ENCODE results near the gene BCL6B. TPM values are rescaled to one million over a fixed set of nuclear protein-coding genes. Genes with fewer than 3 reads are reported as not detected.

BCL6B gene
- total RNA-seq, 1 donor from 2014 or later = not detected

GRCh38 chr17:7035591-7036368 is 12.9 kb downstream of the BCL6B start, which contains the start of gene SLC16A13:
SLC16A13 (plus strand) TSS chr17:7036015; CDS start chr17:7036383, 368 bp downstream.
- no peak for FAIRE-seq

DNA sequence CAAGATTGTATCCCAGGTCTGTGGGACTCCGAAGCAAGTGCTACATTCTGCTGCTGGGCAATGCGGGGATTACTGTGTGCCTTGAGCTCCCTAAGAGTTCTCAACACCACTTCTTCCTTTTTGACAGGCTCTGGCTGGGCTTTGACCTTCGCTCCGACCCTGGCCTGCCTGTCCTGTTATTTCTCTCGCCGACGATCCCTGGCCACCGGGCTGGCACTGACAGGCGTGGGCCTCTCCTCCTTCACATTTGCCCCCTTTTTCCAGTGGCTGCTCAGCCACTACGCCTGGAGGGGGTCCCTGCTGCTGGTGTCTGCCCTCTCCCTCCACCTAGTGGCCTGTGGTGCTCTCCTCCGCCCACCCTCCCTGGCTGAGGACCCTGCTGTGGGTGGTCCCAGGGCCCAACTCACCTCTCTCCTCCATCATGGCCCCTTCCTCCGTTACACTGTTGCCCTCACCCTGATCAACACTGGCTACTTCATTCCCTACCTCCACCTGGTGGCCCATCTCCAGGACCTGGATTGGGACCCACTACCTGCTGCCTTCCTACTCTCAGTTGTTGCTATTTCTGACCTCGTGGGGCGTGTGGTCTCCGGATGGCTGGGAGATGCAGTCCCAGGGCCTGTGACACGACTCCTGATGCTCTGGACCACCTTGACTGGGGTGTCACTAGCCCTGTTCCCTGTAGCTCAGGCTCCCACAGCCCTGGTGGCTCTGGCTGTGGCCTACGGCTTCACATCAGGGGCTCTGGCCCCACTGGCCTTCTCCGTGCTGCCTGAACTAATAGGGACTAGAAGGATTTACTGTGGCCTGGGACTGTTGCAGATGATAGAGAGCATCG is 15.4 kb downstream of the BCL6B start:
- peaks cover 11% of the 10 kb centered on the region for H3K27me3 ChIP-seq (ENCODE audit: insufficient read depth, low read length)
- H3K9ac ChIP-seq (ENCODE audit: low read length) = no peak overlapping the region
- H3K9me3 Mint-ChIP-seq (ENCODE audit: unreplicated experiment) = no peaks in the 10 kb centered on the region
- H3K27ac Mint-ChIP-seq (ENCODE audit: unreplicated experiment) = no peak overlapping the region
- H3K79me2 ChIP-seq (ENCODE audit: insufficient read depth, low read length) = no peaks in the 10 kb centered on the region
- peaks cover 16% of the 10 kb centered on the region for H3K27me3 Mint-ChIP-seq (ENCODE audit: low read depth, unreplicated experiment)
- H3K27ac ChIP-seq (ENCODE audit: low read depth, low read length) = no peak overlapping the region
- DNase-seq (ENCODE audit: low read depth) (no peak), FAIRE-seq (no peak)
- TF ChIP-seq EZH2 (IDR thresholded peaks at IDR 0.05; ENCODE audit: insufficient read depth, low read length) = no peak
- no peak for TF ChIP-seq CTCF (IDR thresholded peaks at IDR 0.05; ENCODE audit: insufficient read depth, low read depth, low read length)
- peak overlapping the region; percentile 27 for H3K4me3 Mint-ChIP-seq (ENCODE audit: unreplicated experiment)
- no peak overlapping the region for H3K4me3 ChIP-seq (ENCODE audit: insufficient read depth, low read depth, low read length)
- peaks cover 5% of the 10 kb centered on the region for H3K36me3 Mint-ChIP-seq (ENCODE audit: low read depth, unreplicated experiment)
- H4K20me1 ChIP-seq (ENCODE audit: insufficient read depth, low read length) = no peaks in the 10 kb centered on the region
- no peak overlapping the region for H3K4me2 ChIP-seq (ENCODE audit: low read length)
- no peak overlapping the region for H2AFZ ChIP-seq (ENCODE audit: low read depth, low read length)
- H3K9me3 ChIP-seq (ENCODE audit: insufficient read depth, low read depth, low read length) = no peaks in the 10 kb centered on the region
- peaks cover 17% of the 10 kb centered on the region for H3K4me1 ChIP-seq (ENCODE audit: insufficient read depth, low read length)
- H3K36me3 ChIP-seq (ENCODE audit: insufficient read depth, low read length) = no peaks in the 10 kb centered on the region
- H3K4me1 Mint-ChIP-seq (ENCODE audit: low read depth, unreplicated experiment) = peaks cover 7% of the 10 kb centered on the region

More at GRCh38 chr17:7035591-7036368, 12.9 kb downstream of the BCL6B start, which contains the start of gene SLC16A13:
- Histone ChIP-seq H3K9me3 (ENCODE audit: insufficient read depth, low read depth, low read length) (no peaks in the 10 kb centered on the region), H3K4me2 (ENCODE audit: low read length) (peak within 1 kb of the TSS; percentile 93), H3K9ac (ENCODE audit: low read length) (peak within 1 kb of the TSS; percentile 80), H2AFZ (ENCODE audit: low read depth, low read length) (peak within 1 kb of the TSS; percentile 89), H4K20me1 (ENCODE audit: insufficient read depth, low read length) (no peaks in the 10 kb centered on the region), H3K4me3 (ENCODE audit: insufficient read depth, low read depth, low read length) (peak within 1 kb of the TSS; percentile 70), H3K27me3 (ENCODE audit: insufficient read depth, low read length) (no peaks in the 10 kb centered on the region), H3K4me1 (ENCODE audit: insufficient read depth, low read length) (peaks cover 15% of the 10 kb centered on the region), H3K79me2 (ENCODE audit: insufficient read depth, low read length) (no peaks in the 10 kb centered on the region), H3K36me3 (ENCODE audit: insufficient read depth, low read length) (no peaks in the 10 kb centered on the region), H3K27ac (ENCODE audit: low read depth, low read length) (peak within 1 kb of the TSS; percentile 61)
- Mint-ChIP-seq H3K9me3 (ENCODE audit: unreplicated experiment) (peaks cover 2% of the 10 kb centered on the region), H3K27me3 (ENCODE audit: low read depth, unreplicated experiment) (peaks cover 2% of the 10 kb centered on the region), H3K4me1 (ENCODE audit: low read depth, unreplicated experiment) (peaks cover 7% of the 10 kb centered on the region), H3K36me3 (ENCODE audit: low read depth, unreplicated experiment) (peaks cover 6% of the 10 kb centered on the region), H3K4me3 (ENCODE audit: unreplicated experiment) (peak within 1 kb of the TSS; percentile 94), H3K27ac (ENCODE audit: unreplicated experiment) (peak within 1 kb of the TSS; percentile 91)
- peak; percentile 85 for DNase-seq (ENCODE audit: low read depth)
- no peak for TF ChIP-seq EZH2 (IDR thresholded peaks at IDR 0.05; ENCODE audit: insufficient read depth, low read length)
- TF ChIP-seq CTCF (IDR thresholded peaks at IDR 0.05; ENCODE audit: insufficient read depth, low read depth, low read length) = no peak

Measured in astrocyte (in vitro differentiated cells and primary cell).